Calu3 (cell line): ENCODE measurements around the gene CACNA1C. TPM values are rescaled to one million over a fixed set of nuclear protein-coding genes. Genes with fewer than 3 reads are reported as not detected.

Source experiments
- BruUV-seq: library from RNA; stranded (reverse); fragments of 400-500 nt; replicated peaks from 2 replicates; lab custom pipeline; 2021; lab: Mats Ljungman, UMichigan
- CTCF ChIA-PET: fragments of 300-600 bp; sonication (Branson Sonifier 250); formaldehyde crosslinking; loops from one replicate; lab custom pipeline; 2022; ENCODE audit warnings: antibody characterized with exemption; lab: Charles Lee
- DNase-seq: peaks from one replicate; pipeline ENCODE4 v3.0.0; 2022
- H3K27ac Mint-ChIP-seq: one replicate; pipeline ENCODE4 v1.8.0; 2022; ENCODE audit warnings: mixed read lengths; ENCODE audit not compliant: unreplicated experiment
- H3K27me3 Mint-ChIP-seq: one replicate; pipeline ENCODE4 v1.8.0; 2022; ENCODE audit warnings: mixed read lengths; ENCODE audit not compliant: unreplicated experiment
- H3K36me3 Mint-ChIP-seq: one replicate; pipeline ENCODE4 v1.8.0; 2022; ENCODE audit warnings: mild to moderate bottlenecking, moderate library complexity, mixed read lengths; ENCODE audit not compliant: insufficient read depth, unreplicated experiment
- H3K4me1 Mint-ChIP-seq: one replicate; pipeline ENCODE4 v1.8.0; 2022; ENCODE audit warnings: mild to moderate bottlenecking, low read depth, mixed read lengths; ENCODE audit not compliant: unreplicated experiment
- H3K4me3 Mint-ChIP-seq: one replicate; pipeline ENCODE4 v1.8.0; 2022; ENCODE audit warnings: mild to moderate bottlenecking, low read depth, moderate library complexity, mixed read lengths; ENCODE audit not compliant: unreplicated experiment
- H3K9me3 Mint-ChIP-seq: one replicate; pipeline ENCODE4 v1.8.0; 2022; ENCODE audit warnings: low read depth, mixed read lengths; ENCODE audit not compliant: unreplicated experiment
- intact Hi-C: fragments of 100-400 bp; cut with micrococcal nuclease; formaldehyde crosslinking; loops from one replicate; pipeline ENCODE4 v1.10.0; 2022; ENCODE audit not compliant: unreplicated experiment
- total RNA-seq: library from RNA; stranded (reverse); gene quantifications from 2 replicates; pipeline ENCODE4 v1.2.3, GENCODE V29; 2022
- TF ChIP-seq, protein P1 (sequence below): fragments of 200-600 bp; IDR thresholded peaks from one replicate; pipeline ENCODE4 v1.8.0; 2022; ENCODE audit warnings: antibody characterized with exemption; ENCODE audit not compliant: unreplicated experiment

CACNA1C gene
- total RNA-seq, 1 experiment from 2014 or later = not detected

DNA sequence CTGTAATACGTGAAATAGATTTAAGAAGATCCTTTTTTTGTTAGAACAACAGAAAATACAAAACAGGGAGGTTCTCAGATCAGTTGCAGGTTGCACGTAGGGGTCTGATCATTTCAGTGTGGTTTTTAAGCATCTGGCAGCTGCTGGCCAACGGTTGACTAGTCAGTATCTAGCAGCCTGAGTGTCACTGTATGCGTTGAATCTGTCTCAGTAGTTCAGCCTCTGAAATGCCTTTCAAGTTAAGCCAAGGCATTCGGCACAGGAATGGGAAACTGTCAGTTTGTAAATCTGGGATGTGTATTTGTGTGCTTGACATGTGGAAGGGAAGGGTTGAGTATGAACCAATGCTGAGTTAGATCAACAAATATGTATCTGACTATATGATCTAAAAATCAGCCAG lies 165.9 kb downstream of the CACNA1C start:
- Mint-ChIP-seq H3K36me3 (no peaks in the 10 kb centered on the region), H3K9me3 (no peaks in the 10 kb centered on the region), H3K27me3 (peaks cover 81% of the 10 kb centered on the region), H3K4me3 (no peak overlapping the region), H3K27ac (no peak overlapping the region), H3K4me1 (no peaks in the 10 kb centered on the region)
- CTCF ChIA-PET = no interaction called here
- BruUV-seq = no TSS peak
- TF ChIP-seq, protein P1, sequence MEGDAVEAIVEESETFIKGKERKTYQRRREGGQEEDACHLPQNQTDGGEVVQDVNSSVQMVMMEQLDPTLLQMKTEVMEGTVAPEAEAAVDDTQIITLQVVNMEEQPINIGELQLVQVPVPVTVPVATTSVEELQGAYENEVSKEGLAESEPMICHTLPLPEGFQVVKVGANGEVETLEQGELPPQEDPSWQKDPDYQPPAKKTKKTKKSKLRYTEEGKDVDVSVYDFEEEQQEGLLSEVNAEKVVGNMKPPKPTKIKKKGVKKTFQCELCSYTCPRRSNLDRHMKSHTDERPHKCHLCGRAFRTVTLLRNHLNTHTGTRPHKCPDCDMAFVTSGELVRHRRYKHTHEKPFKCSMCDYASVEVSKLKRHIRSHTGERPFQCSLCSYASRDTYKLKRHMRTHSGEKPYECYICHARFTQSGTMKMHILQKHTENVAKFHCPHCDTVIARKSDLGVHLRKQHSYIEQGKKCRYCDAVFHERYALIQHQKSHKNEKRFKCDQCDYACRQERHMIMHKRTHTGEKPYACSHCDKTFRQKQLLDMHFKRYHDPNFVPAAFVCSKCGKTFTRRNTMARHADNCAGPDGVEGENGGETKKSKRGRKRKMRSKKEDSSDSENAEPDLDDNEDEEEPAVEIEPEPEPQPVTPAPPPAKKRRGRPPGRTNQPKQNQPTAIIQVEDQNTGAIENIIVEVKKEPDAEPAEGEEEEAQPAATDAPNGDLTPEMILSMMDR = no peak
- DNase-seq = no peak
- intact Hi-C loops = no loop called here

GRCh38 chr12:2221030-2221621 lies 168.3 kb downstream of the CACNA1C start:
- intact Hi-C loops = no loop called here
- no peak overlapping the region for H3K27ac Mint-ChIP-seq
- no peak overlapping the region for H3K4me3 Mint-ChIP-seq
- H3K27me3 Mint-ChIP-seq = peaks cover 79% of the 10 kb centered on the region
- BruUV-seq = no TSS peak
- no peaks in the 10 kb centered on the region for H3K9me3 Mint-ChIP-seq
- no peaks in the 10 kb centered on the region for H3K36me3 Mint-ChIP-seq
- CTCF ChIA-PET = no interaction called here
- TF ChIP-seq, protein P1 = no peak
- DNase-seq = no peak
- H3K4me1 Mint-ChIP-seq = no peaks in the 10 kb centered on the region

GRCh38 chr12:2222691-2223090 lies 169.9 kb downstream of the CACNA1C start:
- CTCF ChIA-PET = no interaction called here
- no TSS peak for BruUV-seq
- Mint-ChIP-seq H3K4me3 (no peak overlapping the region), H3K27me3 (peaks cover 79% of the 10 kb centered on the region), H3K4me1 (no peaks in the 10 kb centered on the region), H3K36me3 (no peaks in the 10 kb centered on the region), H3K27ac (no peak overlapping the region), H3K9me3 (no peaks in the 10 kb centered on the region)
- DNase-seq = no peak
- TF ChIP-seq, protein P1 = no peak
- intact Hi-C loops = no loop called here

DNA sequence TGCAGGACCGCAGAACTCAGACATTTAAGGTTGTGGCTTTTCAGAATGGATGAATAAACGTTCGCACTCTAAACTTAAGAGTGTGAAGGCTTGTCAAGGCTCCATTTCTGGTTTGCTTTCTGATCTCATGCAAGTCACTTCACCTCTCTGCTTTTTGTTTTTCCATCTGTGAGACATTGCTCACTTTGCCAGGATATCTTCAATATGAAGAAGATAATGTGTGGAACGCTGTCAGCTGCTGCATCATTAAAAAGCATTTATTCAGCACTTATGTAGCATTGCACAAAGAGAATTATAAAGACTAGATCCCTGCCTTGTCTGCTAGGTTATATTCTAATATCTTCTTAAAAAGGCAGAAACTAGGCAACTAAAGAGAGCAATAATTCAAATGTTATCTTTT lies 172.2 kb downstream of the CACNA1C start:
- H3K27ac Mint-ChIP-seq = no peak overlapping the region
- CTCF ChIA-PET = no interaction called here
- H3K4me3 Mint-ChIP-seq = no peak overlapping the region
- no peaks in the 10 kb centered on the region for H3K36me3 Mint-ChIP-seq
- TF ChIP-seq, protein P1 = no peak
- intact Hi-C loops = no loop called here
- peaks cover 79% of the 10 kb centered on the region for H3K27me3 Mint-ChIP-seq
- no peak for DNase-seq
- no TSS peak for BruUV-seq
- H3K9me3 Mint-ChIP-seq = no peaks in the 10 kb centered on the region
- H3K4me1 Mint-ChIP-seq = no peaks in the 10 kb centered on the region
